Measurements from ENCODE around the gene EDDM13.

EDDM13 gene

DNA sequence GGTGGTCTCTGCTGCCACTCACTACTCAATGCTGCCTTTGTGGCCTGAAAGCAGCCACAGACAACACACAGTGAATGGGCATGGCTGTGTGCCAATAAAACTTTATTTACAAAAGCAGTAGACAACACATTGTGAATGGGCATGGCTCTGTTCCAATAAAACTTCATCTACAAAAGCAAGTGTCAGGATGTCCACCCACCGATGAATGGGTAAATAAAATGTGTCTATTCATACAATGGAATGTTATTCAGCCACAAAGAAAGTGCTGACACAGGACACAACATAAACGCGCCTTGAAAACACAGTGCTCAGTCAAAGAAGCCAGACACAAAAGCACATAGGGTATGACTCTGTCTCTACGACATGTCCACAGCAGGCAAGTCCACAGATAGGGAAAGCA lies 22.0 kb downstream of the EDDM13 start:
- in situ Hi-C loops (cut with HindIII; ENCODE audit: low sequenced_read_pairs): no loop called here
- no peak overlapping the region for H3K4me3 ChIP-seq (ENCODE audit: low read depth, low read length)
- TF ChIP-seq, protein P1, sequence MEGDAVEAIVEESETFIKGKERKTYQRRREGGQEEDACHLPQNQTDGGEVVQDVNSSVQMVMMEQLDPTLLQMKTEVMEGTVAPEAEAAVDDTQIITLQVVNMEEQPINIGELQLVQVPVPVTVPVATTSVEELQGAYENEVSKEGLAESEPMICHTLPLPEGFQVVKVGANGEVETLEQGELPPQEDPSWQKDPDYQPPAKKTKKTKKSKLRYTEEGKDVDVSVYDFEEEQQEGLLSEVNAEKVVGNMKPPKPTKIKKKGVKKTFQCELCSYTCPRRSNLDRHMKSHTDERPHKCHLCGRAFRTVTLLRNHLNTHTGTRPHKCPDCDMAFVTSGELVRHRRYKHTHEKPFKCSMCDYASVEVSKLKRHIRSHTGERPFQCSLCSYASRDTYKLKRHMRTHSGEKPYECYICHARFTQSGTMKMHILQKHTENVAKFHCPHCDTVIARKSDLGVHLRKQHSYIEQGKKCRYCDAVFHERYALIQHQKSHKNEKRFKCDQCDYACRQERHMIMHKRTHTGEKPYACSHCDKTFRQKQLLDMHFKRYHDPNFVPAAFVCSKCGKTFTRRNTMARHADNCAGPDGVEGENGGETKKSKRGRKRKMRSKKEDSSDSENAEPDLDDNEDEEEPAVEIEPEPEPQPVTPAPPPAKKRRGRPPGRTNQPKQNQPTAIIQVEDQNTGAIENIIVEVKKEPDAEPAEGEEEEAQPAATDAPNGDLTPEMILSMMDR (IDR thresholded peaks at IDR 0.05; ENCODE audit: low read depth, low read length, missing control alignments): no peak
- no peak for DNase-seq (ENCODE audit: low read depth)

DNA sequence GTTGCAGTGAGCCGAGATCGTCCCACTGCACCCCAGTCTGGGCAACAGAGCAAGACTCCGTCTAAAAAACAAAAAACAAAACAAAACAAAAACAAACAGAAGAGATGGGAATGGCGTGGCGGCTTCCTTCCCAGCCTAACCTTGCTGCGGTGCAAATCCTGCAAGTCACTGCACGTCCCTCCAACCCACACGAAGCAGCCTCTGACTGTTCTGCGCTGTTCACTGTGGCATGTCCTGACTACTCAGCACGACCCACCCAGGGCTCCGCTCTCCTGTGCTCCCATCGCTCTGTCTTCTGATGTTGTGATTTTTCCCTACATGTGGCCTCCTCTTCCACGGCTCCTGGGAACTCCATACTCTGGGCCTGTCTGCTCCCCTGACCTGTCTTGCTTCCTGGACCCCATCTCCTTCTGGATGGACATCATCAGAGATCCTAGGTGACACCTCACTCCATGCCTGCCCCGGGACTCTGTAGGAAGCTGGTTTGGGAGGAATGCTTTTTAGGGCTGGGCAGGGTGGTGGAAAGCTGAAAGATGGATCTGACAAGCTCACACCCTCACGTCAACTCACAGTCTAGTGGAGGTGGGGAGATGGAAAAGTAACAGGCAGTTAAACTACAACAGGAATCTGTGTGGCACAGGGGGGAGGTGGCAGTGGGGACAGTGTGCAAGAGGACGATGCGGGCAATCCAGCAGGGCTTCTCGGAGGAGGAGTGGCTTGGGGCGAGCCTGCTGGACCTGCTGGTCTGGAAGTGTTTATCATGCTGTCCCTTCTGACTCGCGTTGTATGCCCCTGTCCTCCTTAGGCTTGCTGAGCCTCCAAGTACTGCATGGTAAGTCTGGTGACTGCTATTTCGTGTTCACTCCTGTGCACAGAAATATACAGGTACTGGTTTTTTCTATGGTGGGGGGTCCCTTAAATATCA lies 23.2 kb downstream of the EDDM13 start:
- H3K4me3 ChIP-seq (ENCODE audit: low read depth, low read length): no peak overlapping the region
- in situ Hi-C loops (cut with HindIII; ENCODE audit: low sequenced_read_pairs): no loop called here
- DNase-seq (ENCODE audit: low read depth): no peak
- TF ChIP-seq, protein P1 (IDR thresholded peaks at IDR 0.05; ENCODE audit: low read depth, low read length, missing control alignments): no peak

DNA sequence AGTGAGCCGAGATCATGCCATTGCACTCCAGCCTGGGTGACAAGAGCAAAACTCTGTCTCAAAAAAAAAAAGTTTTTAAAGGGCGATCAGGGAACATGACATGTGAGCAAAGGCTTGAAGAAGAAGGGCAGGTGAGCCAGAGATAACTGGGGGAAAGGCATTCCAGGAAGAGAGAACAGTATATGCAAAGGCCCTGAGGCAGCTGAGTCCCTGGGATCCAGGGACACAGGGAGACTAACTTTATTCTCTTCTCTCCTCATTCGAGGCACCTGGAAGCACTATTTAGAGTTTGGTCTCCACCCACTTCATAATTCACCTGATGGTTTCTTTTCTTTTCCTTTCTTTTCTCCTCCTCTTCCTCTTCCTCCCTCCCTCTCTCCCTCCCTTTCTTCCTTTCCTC lies 24.5 kb downstream of the EDDM13 start:
- TF ChIP-seq, protein P1 (IDR thresholded peaks at IDR 0.05; ENCODE audit: low read depth, low read length, missing control alignments): no peak
- no peak overlapping the region for H3K4me3 ChIP-seq (ENCODE audit: low read depth, low read length)
- in situ Hi-C loops (cut with HindIII; ENCODE audit: low sequenced_read_pairs): no loop called here
- no peak for DNase-seq (ENCODE audit: low read depth)

DNA sequence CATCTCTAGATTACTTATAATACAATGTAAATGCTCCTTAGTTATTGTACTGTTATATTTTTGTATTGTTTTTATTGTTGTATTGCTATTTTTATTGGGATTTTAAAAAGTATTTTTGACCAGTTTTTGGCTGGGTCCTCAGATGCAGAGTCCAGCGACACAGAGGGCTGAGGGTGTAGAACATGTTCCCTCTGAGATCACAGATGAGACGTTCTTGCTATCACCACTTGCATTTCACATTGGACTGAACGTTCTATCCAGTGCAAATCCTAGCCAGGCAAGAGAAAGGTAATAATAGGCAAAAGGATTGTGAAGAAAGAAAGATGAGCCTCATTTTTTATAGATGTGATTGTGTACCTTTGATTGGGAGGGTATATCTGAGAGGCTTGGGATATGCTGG lies 27.1 kb downstream of the EDDM13 start:
- TF ChIP-seq, protein P1 (IDR thresholded peaks at IDR 0.05; ENCODE audit: low read depth, low read length, missing control alignments): no peak
- no peak overlapping the region for H3K4me3 ChIP-seq (ENCODE audit: low read depth, low read length)
- no peak for DNase-seq (ENCODE audit: low read depth)
- in situ Hi-C loops (cut with HindIII; ENCODE audit: low sequenced_read_pairs): no loop called here

DNA sequence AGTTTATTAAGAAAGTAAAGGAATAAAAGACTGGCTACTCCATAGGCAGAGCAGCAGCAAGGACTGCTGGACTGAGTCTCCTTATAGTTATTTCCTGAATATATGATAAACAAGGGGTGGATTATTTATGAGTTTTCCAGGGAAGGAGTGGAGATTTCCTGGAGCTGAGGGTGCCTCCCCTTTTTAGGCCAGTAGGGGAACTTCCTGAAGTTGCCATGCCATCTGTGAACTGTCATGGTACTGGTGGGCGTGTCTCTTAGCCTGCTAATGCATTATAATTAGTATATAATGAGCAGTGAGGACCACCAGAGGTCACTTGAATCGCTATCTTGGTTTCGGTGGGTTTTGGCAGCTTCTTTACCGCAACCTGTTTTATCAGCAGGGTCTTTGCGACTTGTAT lies 28.6 kb downstream of the EDDM13 start:
- in situ Hi-C loops (cut with HindIII; ENCODE audit: low sequenced_read_pairs): no loop called here
- DNase-seq (ENCODE audit: low read depth): no peak
- H3K4me3 ChIP-seq (ENCODE audit: low read depth, low read length): no peak overlapping the region
- TF ChIP-seq, protein P1 (IDR thresholded peaks at IDR 0.05; ENCODE audit: low read depth, low read length, missing control alignments): no peak

DNA sequence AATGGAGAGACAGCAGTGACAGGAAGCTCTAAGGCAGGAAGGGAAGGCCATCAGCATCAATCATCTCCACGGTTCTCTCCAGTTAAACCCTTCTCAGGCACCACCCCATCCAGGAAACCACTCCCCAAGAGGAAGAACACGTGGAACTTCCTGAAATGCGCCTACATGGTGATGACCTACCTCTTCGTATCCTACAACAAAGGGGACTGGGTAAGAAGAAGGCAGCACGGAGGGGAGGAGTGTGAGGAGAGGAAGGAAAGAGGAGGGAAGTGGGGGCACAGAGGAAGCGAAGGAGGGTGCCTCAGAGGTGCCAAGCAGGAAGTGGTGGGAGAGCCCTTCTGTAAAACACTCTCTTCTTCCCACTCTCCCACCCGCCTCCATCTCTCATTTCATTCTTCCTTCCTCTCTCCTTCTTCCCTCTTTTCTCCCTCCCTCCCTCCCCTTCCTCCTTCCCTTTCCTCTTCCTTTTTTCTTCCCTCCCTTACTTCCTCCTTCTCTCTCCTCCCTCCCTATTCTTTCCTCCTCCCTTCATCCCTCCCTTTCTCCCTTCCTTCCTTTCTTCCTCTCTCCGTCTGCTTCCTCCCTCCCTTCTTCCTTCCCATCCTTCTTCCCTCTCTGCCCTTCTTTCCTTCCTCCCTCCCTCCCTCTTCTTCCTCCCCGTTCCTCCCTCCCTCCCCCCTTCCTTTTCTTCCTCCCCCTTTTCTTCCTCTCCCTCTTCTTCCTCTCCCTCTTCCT lies 29.5 kb downstream of the EDDM13 start:
- TF ChIP-seq, protein P1 (IDR thresholded peaks at IDR 0.05; ENCODE audit: low read depth, low read length, missing control alignments): no peak
- H3K4me3 ChIP-seq (ENCODE audit: low read depth, low read length): no peak overlapping the region
- in situ Hi-C loops (cut with HindIII; ENCODE audit: low sequenced_read_pairs): no loop called here
- DNase-seq (ENCODE audit: low read depth): no peak

All from astrocyte of the cerebellum (primary cell).